GM18867 (cell line): ENCODE data around the gene CFAP107.
"Not testable (repeated sequence)": the region's sequence is repeated elsewhere in the genome, so short reads cannot be mapped to it uniquely, and the experiment has no call there.

ENCODE experiments used
- ATAC-seq: cut with Tn5 transposase; IDR thresholded peaks from one replicate; pipeline ENCODE4 v1.9.1; 2021; ENCODE audit warnings: mild to moderate bottlenecking, moderate library complexity; ENCODE audit not compliant: unreplicated experiment

The CFAP107 gene

GRCh38 chr1:12776801-12777557 lies 31.0 kb downstream of the CFAP107 start:
- no peak for ATAC-seq

DNA sequence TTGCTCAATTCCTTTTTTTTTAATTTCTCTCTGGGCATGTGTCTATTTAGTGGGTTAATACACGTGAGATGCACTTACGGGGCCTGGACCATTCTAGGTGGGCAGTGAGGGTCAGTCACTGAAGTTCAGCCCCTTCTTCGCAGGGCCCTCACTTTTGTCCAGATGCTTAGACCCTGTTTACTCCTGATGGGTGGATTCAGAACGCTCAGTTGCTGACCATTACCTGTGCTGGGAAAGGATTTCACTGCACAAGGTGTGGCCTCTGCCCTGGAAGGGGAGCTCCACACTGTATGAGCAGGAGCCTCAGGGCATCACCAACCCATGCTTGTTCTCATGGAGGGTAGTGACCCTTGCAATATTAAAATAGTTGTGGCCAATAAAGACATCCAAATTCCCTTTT lies 32.1 kb downstream of the CFAP107 start:
- ATAC-seq = no peak

GRCh38 chr1:12778907-12779306 lies 32.9 kb downstream of the CFAP107 start:
- ATAC-seq = no peak

GRCh38 chr1:12781488-12781887 lies 35.5 kb downstream of the CFAP107 start:
- not testable (repeated sequence) for ATAC-seq

DNA sequence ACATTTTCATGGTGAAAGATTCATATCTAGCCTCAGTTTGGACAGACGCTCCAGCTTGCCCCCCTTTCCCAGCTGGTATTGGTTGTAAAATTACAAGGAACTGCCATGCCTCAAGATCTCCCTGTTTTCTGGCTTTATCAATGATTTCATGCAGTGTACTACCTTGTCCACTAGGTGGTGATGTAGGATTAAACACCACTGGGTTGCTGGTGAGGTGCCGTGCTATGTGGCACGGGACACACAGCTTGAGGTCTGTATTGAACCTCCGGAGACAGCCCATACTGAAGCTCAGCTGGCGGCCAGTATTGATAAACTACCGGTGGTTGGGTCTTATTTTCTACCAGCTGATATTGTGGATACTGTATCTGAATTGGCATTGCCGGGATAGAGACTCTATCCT lies 37.8 kb downstream of the CFAP107 start:
- not testable (repeated sequence) for ATAC-seq

- ATAC-seq = not testable (repeated sequence)
Observed at GRCh38 chr1:12784729-12785128, 38.7 kb downstream of the CFAP107 start.

- ATAC-seq = not testable (repeated sequence)
Observed at GRCh38 chr1:12791097-12791496, 45.1 kb downstream of the CFAP107 start, which contains the start of gene PRAMEF1. TSS of gene PRAMEF1 (plus strand) at chr1:12791397. CDS start at chr1:12793228, 1,831 bp downstream.

DNA sequence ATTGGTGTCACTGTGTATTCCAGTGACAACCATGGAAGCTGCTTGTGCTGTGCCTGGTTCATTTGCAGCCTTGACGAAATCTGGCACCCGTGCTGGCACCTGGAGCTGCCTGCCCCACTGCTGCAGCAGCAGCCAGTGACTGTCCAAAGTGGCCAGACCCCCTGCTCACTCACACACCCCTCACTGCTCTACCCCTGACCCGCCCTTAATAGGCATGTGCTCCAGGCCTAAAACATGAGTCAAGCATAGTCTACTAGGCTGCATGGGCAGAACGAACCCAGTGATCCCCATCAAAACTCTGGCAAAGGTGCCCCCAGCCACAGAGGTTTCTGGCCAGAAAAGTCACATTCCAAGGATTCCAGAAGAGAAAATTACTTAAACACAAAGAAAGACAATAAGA lies 52.9 kb downstream of the CFAP107 start:
- no peak for ATAC-seq

GRCh38 chr1:12799730-12800129 lies 53.7 kb downstream of the CFAP107 start:
- no peak for ATAC-seq

- no peak for ATAC-seq
Observed at GRCh38 chr1:12809933-12810332, 63.9 kb downstream of the CFAP107 start.

- no peak for ATAC-seq
Observed at GRCh38 chr1:12810691-12811408, 64.8 kb downstream of the CFAP107 start.

DNA sequence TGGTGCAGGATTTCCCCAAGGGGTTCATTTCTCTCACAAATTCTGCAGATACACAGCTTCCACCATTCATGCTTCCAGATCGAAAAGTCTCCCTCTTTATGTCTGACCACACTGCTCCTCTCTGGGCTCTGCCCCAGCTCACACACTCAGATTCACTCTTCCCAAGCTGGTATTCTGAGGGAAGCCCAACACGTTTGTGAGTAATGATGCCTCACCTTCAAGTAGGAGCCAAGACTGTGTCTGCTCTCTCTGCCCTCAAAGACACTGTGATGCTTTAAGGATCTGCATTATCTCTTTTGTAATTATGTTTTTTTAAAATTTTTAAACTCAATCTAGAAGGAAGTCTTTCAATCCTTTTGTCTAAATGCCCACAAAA lies 65.4 kb downstream of the CFAP107 start:
- no peak for ATAC-seq
